Type B pancreatic cell (in vitro differentiated cells): ENCODE measurements around the gene HTR1D. TPM values are rescaled to one million over a fixed set of nuclear protein-coding genes. Genes with fewer than 3 reads are reported as not detected.
"Not testable (repeated sequence)": the region's sequence is repeated elsewhere in the genome, so short reads cannot be mapped to it uniquely, and the experiment has no call there.

ENCODE experiments used
- DNase-seq: peaks from one replicate; pipeline ENCODE4 v3.0.0; 2021; ENCODE audit warnings: mixed read lengths; ENCODE audit not compliant: unreplicated experiment; ENCODE audit errors: extremely low spot score
- H3K27ac Mint-ChIP-seq: 2 replicates; pipeline ENCODE4 v1.8.0; 2021; ENCODE audit warnings: mild to moderate bottlenecking, mixed read lengths
- H3K27me3 Mint-ChIP-seq: 2 replicates; pipeline ENCODE4 v1.8.0; 2021; ENCODE audit warnings: mixed read lengths
- H3K36me3 Mint-ChIP-seq: 2 replicates; pipeline ENCODE4 v1.8.0; 2021; ENCODE audit warnings: mixed read lengths
- H3K4me1 Mint-ChIP-seq: one replicate; pipeline ENCODE4 v1.8.0; 2021; ENCODE audit warnings: mixed read lengths; ENCODE audit not compliant: unreplicated experiment
- H3K4me3 Mint-ChIP-seq: 2 replicates; pipeline ENCODE4 v1.8.0; 2021; ENCODE audit warnings: mild to moderate bottlenecking, mixed read lengths
- H3K9me3 Mint-ChIP-seq: 2 replicates; pipeline ENCODE4 v1.8.0; 2021; ENCODE audit warnings: mixed read lengths
- CTCF ChIP-seq: fragments of 200-600 bp; sonication (generic); conservative IDR thresholded peaks from 2 replicates; pipeline ENCODE4 v1.5.0; 2021; ENCODE audit warnings: antibody characterized with exemption, mild to moderate bottlenecking
- total RNA-seq: library from RNA; stranded (reverse); gene quantifications from 2 replicates; pipeline ENCODE4 v1.2.1, GENCODE V29; 2021; ENCODE audit warnings: low replicate concordance

Gene HTR1D
- total RNA-seq, 1 donor from 2014 or later, result 0.92 TPM

- Mint-ChIP-seq H3K4me3 (no peak overlapping the region), H3K27me3 (peaks cover 2% of the 10 kb centered on the region), H3K27ac (no peak overlapping the region), H3K9me3 (no peaks in the 10 kb centered on the region), H3K36me3 (no peaks in the 10 kb centered on the region), H3K4me1 (no peaks in the 10 kb centered on the region)
- no peak for TF ChIP-seq CTCF
- DNase-seq, result no peak
Measured at GRCh38 chr1:23239638-23240295, 22.5 kb upstream of the HTR1D start.

GRCh38 chr1:23238565-23238964, 21.3 kb upstream of the HTR1D start:
- no peak for DNase-seq
- no peaks in the 10 kb centered on the region for H3K36me3 Mint-ChIP-seq
- no peaks in the 10 kb centered on the region for H3K4me1 Mint-ChIP-seq
- no peaks in the 10 kb centered on the region for H3K9me3 Mint-ChIP-seq
- peaks cover 1% of the 10 kb centered on the region for H3K27me3 Mint-ChIP-seq
- no peak for TF ChIP-seq CTCF
- no peak overlapping the region for H3K27ac Mint-ChIP-seq
- H3K4me3 Mint-ChIP-seq, result no peak overlapping the region

- H3K27ac Mint-ChIP-seq, result no peak overlapping the region
- H3K9me3 Mint-ChIP-seq, result no peaks in the 10 kb centered on the region
- TF ChIP-seq CTCF, result no peak
- H3K4me3 Mint-ChIP-seq, result no peak overlapping the region
- H3K27me3 Mint-ChIP-seq, result no peaks in the 10 kb centered on the region
- H3K36me3 Mint-ChIP-seq, result no peaks in the 10 kb centered on the region
- DNase-seq, result no peak
- no peaks in the 10 kb centered on the region for H3K4me1 Mint-ChIP-seq
Measured at GRCh38 chr1:23237508-23237907, 20.2 kb upstream of the HTR1D start.

GRCh38 chr1:23227806-23228205, 10.5 kb upstream of the HTR1D start:
- Mint-ChIP-seq H3K27ac (no peak overlapping the region), H3K36me3 (no peaks in the 10 kb centered on the region)

GRCh38 chr1:23224739-23225648, 7.7 kb upstream of the HTR1D start:
- Mint-ChIP-seq H3K4me3 (no peak overlapping the region), H3K4me1 (peaks cover 5% of the 10 kb centered on the region), H3K9me3 (peaks cover 4% of the 10 kb centered on the region), H3K27ac (no peak overlapping the region), H3K27me3 (peaks cover 22% of the 10 kb centered on the region), H3K36me3 (no peaks in the 10 kb centered on the region)
- no peak for DNase-seq
- TF ChIP-seq CTCF, result no peak

More at GRCh38 chr1:23227806-23228205, 10.5 kb upstream of the HTR1D start:
- H3K4me1 Mint-ChIP-seq, result peaks cover 5% of the 10 kb centered on the region
- H3K4me3 Mint-ChIP-seq, result no peak overlapping the region
- H3K27me3 Mint-ChIP-seq, result peaks cover 4% of the 10 kb centered on the region
- no peak for TF ChIP-seq CTCF
- no peak for DNase-seq
- H3K9me3 Mint-ChIP-seq, result peaks cover 4% of the 10 kb centered on the region

- not testable (repeated sequence) for H3K36me3 Mint-ChIP-seq, DNase-seq, H3K27ac Mint-ChIP-seq, H3K9me3 Mint-ChIP-seq, H3K4me1 Mint-ChIP-seq, H3K4me3 Mint-ChIP-seq
- peaks cover 29% of the 10 kb centered on the region for H3K27me3 Mint-ChIP-seq
Measured at GRCh38 chr1:23223963-23224362, 6.7 kb upstream of the HTR1D start.

- DNase-seq, H3K4me1 Mint-ChIP-seq, H3K4me3 Mint-ChIP-seq, H3K36me3 Mint-ChIP-seq, H3K9me3 Mint-ChIP-seq, H3K27ac Mint-ChIP-seq: not testable (repeated sequence)
- H3K27me3 Mint-ChIP-seq, result peaks cover 34% of the 10 kb centered on the region
Measured at GRCh38 chr1:23223490-23223951, 6.2 kb upstream of the HTR1D start.
